Measurements from ENCODE around the gene OLFM2.
"Not testable (repeated sequence)": the region's sequence is repeated elsewhere in the genome, so short reads cannot be mapped to it uniquely, and the experiment has no call there.

Gene OLFM2

DNA sequence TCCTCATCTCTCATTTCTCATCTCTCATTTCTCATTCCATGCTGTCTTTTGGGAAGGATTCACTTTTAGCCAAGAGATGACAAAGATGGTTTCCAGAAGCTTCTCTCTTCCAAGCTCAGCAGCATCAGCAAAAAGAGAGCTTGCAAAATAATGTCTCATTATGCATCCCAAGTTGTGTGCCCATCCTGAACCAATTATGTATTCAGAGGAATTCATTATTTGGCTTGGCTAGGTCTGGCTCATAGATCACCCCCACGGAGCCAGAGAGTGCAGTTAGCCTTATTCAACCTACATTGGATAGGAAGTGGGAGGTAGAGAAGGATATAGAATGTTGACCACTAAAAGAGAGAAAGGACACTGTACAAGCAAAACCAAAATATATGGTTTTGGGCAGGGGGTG is 5.4 kb upstream of the OLFM2 start:
- no peak for DNase-seq (ENCODE audit: low spot score)

DNA sequence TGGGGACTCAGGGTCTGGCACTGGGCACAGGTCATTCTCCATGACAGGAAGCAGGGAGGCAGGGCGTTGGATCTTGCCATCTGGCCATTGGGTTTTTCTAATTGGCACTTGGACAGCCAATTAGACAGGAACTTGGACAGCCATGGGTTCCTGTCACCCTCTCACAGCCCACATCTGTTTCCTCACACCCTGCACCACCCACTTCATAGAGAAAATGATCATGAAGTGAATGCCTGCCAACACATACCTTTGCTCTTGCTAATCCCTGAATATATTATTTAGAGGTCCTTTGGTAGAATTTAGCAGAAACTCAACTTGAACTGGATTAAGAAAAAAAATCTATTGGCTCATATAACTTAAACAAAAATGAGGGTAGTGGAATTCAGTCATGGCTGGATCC is 4.9 kb upstream of the OLFM2 start:
- DNase-seq (ENCODE audit: low spot score): no peak

DNA sequence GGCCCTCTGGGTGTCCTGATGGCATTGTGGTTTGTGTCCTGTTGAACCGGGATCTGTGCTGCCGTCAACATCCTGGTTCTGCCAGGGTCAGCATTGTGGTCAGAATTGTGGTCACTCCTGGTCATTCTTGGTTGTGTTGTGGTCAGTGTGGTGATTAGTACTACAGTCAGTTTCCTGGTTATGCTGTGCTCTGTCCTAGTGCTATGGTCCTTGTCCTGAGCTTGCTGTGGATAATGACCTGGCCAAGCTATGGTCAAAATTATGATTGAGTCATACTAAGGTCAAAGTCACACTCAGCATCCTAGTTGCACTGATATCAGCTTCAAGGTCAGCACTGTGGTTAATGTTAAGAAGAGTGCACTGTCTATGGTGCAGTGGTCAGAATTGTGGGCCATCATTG is 4.5 kb upstream of the OLFM2 start:
- no peak for DNase-seq (ENCODE audit: low spot score)

DNA sequence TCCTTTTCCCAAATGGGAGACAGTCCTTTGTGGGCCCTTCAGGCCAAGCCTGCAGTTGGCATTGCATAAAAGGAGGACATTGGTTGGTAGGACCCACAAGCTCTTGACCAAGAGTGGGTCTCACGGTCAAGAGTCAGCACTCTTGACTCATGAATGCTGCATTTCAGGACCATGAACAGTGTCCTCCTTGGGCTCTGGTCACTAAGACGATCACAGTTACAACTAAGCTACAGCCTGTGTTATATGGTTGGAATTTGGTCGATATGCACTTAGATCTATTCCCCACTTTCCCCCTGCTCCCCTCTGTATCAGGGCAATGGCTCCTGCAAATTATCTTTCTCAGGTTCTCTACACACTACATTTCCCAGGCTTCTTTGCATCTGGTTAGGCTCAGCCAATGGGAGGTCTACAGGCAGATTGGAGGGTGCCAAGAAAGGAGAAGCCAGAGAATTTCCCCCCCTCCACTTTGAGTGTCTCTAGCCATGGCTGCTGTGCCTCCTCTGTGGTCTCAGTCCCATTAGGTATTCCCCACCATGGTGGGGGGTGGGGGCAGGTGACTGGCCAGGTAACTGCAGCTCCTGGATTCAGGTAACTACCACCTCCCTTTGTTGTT is 3.1 kb upstream of the OLFM2 start:
- no peak for DNase-seq (ENCODE audit: low spot score)

DNA sequence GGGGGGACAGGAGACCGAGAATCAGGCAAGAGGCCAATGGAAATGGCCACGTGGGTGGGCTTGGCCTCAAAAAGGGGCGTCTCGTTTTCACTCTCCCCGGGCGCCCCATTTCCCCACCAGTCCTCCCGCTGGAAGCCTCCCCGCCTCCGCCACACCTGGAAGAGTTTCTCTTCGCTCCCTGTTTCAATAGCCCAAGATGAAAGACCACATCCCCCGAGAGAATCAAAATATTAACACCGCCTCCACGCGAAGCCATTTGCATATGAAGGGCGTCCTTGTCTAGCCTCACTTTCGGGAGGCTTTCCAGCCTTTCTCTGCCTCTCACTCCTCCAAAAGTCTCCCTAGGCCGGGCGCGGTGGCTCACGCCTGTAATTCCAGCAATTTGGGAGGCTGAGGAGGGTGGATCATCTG is 691 bp upstream of the OLFM2 start:
- no peak for DNase-seq (ENCODE audit: low spot score)

DNA sequence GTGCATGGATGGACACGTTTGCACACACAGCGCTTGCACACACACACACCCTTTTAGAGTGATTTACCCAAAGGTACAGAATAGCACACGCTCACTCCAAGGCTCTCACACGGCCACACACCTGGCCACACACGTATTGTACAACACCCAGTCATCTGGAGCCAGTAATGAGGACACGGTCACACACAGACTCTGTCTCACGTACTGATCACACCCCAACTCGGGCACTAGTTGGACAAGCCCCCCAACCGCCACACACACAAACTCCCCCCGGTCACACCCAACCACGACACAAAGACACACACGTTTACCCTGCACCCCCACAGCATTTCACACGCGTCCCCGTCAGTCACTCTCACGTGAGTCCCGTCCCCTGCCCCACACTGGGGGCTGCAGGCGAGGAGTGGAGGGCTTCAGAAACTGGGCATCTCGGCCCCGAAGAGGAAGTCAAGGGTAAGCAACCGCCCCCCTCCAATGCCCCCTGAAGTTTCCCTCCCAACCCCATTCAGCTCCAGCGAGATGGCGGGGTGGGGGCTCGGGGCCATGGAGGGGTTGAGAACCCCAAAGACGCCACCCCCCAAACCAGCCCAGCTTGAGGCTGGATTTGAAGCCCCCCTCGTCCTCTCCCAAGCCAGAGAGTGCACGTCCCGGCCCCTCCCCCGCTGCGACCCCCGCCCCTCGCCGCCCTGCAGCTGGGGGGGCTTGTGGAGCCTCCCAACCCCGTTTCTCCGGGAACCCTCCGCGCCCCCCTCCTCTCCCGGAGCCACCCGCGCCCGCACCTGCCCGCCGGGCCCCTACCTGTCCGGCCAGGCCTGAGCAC is 599 bp downstream of the OLFM2 start:
- DNase-seq (ENCODE audit: low spot score): no peak

DNA sequence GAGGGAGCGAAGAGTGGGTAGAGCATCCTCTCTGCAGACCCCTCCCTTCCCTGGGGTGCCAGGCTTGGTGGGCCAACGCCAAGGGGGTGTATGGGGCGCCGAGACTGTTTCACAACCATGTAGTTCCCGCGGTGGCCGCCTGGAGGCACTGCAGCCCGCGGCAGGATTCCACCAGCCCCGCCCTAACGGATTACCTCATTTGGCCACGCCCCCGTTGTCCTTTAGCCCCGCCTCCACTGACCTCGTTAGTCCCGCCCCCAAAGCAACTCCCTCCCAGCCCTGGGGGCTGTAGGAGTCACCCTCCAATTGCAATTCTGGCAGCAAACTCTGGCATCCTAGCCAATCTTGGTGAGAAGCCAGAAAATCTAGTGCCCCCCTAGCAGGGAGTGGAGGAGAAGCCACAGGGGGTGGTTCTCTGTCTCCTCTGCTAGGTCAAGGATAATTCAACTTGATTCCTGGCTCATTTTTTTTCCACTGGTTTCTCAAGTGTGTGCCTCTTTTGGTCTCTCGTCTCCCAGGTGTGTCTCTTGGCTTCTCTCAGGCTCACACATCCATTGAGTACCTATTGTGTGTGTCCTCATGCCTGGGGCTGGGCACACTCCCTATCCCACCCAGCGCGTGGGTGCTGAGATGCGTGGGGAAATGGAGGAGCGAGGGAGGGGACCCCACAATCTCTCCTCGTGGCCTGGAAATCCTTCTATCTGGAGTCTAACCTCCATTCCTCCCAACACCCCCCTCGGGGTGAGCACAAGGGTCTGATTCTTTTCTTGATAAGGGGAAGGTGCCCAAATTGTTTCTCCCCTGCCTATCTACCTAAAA is 2.0 kb downstream of the OLFM2 start:
- DNase-seq (ENCODE audit: low spot score): peak; percentile 64

DNA sequence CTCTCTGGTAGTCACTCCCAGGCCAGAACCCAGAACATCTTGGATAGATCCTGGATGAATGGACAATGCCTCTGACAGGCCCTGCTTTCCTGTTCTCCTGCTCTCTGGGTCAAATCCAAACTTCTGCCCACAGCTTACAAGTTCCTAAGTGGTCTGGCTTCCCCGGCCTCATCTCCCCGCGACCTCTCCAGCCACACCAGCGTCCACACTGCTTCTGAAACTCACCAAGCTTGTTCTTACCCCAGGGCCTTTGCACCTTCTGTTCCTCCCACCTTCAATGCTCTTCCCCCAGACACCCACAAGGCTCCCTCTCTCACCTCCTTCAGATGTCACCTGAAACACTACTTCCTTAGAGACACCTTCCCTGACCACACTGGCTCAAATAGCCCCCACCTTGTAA is 3.5 kb downstream of the OLFM2 start:
- no peak for DNase-seq (ENCODE audit: low spot score)

DNA sequence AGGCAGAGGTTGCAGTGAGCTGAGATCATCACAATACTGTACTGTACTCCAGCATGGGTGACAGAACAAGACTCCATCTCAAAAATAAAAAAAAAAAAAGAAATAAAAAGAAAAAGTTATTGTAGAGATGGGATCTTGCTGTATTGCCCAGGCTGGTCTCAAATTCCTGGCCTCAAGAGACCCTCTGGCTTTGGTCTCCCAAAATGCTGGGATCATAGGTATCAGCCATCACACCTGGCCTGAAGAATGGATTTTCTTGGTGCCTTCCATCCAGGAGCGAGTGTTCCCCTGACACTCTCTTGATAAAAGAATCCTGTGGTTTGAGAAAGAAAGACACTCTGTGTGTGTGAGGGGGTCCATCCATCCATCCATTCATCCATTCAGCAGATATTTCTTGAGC is 4.7 kb downstream of the OLFM2 start:
- no peak for DNase-seq (ENCODE audit: low spot score)

DNA sequence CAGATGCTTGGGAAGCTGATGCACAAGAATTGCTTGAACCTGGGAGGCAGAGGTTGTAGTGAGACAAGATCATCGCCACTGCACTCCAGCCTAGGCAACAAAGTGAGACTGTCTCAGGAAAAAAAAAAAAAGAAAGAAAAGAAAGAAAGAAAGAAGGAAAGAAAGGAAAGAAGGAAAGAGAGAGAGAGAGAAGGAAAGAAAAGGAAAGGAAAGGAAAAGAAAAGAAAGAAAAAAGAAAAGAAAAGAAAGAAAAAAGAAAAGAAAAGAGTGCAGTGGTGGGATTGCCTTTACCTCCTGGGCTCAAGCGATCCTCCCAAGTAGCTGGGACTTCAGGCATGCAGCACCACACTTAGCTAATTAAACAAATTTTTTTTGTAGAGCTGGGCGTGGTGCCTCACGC is 12.9 kb downstream of the OLFM2 start:
- no peak for DNase-seq (ENCODE audit: low spot score)

DNA sequence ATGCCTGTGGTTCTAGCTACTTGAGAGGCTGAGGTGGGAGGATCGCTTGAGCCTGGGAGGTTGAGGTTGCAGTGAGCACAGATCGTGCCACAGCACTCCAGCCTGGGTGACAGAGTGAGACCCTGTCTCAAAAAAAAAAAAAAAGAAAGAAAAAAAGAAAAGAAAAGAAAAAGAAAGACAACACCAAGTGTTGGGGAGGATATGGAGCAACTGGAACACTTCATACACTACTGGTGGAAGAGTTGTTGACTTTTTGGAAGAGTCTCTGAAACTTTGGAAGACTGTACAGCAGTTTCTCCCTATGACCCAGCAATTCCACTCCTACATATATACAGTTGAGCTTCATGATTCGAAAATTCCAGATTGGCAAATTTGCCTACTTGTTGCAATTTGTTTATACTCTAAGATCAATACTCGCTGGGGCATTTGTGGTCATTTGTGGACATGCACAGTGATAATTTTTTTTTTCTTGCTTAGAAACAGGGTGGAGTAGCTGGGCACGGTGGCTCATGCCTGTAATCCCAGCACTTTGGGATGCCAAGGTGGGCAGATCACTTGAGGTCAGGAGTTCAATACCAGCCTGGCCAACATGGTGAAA is 13.4 kb downstream of the OLFM2 start:
- not testable (repeated sequence) for DNase-seq (ENCODE audit: low spot score)

DNA sequence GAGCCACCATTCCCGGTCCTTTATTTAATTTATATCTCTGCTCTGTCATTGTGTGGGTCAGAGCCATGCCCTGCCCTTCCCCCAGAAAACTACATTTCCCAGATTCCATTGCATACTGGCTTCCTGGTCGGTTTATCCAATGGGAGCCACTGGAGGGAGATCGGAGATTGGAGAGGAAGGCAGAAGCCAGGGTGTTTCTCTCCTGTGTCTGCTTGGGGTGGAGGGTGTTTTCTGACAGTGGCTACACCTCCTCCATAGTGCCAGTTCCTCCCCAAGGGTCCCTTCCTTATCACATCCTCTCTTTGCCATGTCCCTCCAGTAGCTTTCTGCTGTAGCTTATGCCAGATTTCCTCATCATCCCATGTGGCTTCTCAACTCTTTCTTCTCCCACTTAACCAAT is 19.0 kb downstream of the OLFM2 start:
- DNase-seq (ENCODE audit: low spot score): no peak

DNA sequence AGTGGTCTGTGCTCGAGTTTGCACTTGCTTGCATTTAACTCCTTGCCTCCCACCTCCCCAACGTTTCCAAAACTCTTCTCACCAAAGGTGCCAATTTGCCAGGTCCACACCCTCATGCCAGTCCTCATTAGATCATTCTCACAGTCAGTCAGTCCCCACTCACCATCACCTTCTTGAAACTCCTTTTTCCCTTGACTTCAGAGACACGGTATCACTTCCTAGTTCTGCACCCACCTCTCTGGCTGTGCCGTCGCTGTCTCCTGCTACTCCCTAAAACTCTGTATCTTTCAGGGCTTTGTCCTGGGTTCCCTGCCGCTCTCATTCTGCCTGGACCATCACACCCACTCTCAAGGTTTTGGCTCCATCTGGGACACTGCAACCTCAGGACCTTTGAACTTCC is 19.6 kb downstream of the OLFM2 start:
- DNase-seq (ENCODE audit: low spot score): no peak

DNA sequence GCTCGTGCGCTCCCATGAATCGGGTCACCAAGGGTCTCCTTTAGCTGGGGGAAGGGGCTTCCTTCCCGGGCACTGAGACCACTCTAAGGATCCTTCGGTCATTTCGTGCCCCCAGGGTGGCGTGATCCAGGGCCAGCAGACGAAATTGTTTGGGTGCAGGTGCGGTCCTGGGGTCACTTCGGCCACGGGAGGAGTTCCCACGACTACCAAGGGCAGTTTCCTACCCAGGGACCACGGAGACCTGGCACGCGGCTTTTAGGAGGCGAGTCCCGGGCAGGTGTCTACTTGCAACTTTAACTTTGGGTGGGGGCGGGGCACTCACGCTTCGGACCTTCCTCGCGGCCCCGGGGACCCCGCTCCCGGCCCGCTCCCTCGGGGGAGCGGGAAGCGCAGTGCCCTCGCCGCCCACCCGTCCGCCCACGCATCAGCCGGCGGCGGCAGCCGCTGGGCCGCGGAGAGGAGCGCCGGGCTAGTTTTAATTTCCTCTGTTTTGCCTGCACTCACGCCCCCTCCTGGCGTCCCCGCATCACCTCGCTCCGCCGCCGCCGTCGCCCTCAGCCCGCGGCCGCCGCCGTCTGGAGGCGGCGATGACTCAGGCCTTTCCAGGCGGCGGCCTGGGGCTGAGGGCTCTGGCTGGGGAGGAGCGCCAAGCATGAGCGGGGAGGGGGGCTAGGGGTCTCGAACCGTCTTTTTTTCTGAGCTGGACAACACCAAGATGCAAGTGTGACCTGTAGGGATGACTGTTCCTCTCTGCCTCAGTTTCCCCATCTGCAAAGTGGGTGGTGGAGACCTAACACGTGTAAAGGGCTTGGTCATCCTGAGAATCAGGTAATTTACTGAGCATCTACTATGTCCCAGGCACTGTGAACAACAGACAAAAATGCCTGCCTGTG is 21.8 kb downstream of the OLFM2 start:
- DNase-seq (ENCODE audit: low spot score): no peak

DNA sequence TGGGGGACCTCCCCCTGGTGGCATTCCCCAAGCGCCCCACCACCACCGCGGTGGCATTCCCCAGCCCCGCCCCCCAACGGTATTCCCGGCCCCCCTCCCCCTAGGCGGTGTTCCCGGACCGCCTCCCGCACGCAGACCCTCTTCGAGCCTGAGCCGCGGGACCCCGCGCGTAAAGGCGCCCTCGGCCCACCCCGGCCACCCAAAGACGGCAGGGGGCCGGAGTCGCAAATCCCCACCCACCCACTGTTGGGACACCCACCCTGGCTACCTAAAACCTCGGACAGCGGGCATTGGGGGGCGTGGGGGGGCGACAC is 22.4 kb downstream of the OLFM2 start:
- DNase-seq (ENCODE audit: low spot score): no peak

DNA sequence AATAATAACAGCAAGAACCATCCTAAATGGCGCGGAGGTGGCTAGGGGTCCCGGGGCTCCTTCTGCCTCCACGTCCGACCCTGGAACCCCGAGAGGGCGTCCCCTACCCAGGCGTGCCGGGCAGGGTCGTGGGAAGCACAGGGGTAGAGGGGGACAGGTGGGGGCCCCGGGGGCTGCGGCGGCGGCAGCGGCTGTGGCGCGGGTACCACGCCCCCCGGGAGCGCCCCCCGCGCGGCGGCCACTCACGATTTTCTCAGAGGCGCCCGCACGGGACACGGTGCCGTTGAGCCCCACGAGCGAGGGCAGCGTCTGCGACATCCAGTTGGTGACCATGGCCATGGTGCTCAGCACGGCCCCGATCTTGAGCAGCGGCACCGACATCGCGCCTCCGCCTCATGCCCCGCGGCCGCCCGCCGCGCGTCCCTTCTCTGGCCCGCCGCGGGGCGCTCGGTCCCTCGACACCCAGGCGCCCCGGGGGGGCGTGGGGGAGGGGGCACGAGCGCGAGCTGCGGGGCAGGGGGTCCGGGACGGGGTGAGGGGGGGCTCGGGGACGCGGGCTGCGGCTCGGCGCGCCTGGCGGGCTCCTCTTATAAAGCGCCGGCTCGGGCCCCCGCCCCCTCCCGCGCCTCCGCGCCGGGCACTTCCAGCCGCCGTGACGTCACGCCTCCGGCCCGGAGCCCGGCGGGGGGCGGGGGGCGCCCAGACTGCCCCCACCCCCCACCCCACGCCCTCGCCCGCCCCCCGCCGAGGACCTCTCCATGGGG is 22.9 kb downstream of the OLFM2 start:
- no peak for DNase-seq (ENCODE audit: low spot score)

DNA sequence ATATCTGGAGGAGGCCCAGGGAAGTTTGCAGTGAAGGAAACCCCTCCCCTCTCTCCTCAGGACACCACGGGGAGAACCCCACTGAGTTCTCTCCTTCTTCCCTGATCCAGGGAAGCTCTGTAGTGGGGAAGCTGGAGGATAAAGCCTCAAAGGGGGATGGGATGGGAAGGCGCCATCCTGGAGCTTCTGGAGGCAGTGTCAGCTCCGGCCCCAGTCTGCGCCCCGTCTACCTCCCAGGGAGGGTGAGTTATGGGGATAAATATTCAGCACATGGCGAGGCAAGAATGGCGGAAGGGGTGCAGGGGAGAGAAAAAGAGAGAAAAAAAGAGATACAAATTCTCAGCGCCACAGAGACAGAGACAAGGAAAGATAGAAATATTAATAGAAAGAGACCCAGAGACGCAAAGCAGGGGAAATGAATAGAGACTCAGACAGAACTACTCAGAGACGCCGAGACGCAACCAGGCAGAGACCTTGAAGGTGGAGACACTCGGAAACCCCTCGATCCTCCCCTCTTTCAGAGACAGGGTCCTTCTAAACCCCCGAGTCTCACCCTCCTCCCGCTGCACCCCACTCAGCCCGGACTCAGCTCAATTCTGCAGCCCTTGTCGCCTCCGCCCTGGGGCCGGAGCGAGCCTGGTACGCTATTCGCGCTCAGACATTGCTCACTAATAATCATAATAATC is 23.6 kb downstream of the OLFM2 start:
- DNase-seq (ENCODE audit: low spot score): no peak

DNA sequence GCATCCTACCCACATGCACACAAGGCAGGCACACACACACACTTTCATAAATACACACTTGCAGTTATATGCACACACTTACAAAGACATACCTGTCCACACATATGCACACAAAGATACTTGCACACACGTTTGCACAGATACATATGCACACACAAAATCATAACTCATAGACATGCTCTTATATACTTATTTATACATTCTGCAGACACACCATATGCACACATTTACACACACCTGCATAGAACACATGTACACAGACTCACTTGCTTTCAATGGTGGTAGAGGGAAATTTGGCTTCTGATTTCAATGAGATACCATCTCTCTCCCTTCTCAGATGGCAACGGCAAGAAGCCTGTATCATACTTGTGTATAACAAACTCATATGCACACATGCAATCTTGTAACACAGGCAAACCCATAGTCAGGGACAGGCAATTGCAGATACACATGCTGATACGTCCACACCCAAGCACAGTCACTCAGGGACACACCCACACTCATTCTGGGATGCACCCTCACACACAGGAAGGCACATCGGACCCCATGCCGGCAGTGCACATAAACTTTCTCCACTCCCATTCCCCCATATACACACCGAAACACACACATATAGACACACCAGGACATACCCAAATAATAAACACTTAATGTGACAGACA is 24.7 kb downstream of the OLFM2 start:
- no peak for DNase-seq (ENCODE audit: low spot score)

DNA sequence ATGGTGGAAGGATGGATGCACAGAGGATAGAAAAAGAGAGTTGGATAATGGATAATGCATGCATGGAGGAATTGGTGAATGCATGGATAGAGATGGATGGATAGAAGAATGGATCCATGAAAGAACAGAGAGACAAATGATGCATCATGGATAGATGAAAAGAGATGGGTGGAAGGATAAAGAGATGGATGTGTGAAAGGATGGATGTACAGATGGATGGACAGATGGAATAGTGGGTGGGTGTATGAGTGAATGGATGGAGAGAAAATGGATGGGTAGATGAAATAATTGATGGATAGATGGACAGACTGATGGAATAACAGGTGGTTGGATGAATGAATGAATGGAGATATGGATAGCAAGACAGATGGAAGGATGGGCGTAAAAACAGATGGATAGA is 25.7 kb downstream of the OLFM2 start:
- no peak for DNase-seq (ENCODE audit: low spot score)

DNA sequence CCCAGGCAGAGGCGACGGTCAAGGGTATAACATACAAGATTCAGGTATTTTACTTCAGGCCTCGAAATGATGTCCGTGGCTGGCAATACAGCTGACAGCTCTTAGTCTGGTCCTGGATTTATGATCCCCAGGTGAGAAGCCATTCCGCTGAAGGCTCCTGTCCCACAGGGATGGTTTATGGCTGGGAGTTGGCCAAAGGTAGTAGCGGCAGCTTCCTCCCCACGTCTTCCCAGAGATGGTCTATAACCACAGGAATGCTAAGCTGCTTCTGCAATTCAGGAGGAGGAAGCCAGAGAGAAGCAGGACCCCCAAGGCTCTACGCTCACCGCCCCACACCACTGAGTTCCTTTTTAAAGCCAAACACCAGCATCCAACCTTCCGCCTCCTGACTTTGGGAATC is 27.1 kb downstream of the OLFM2 start:
- DNase-seq (ENCODE audit: low spot score): no peak

Data from globus pallidus (tissue), 1 donor.